H9 (cell line): ENCODE data around the gene OBSL1. TPM values are rescaled to one million over a fixed set of nuclear protein-coding genes. Genes with fewer than 3 reads are reported as not detected.

Experiments
- DNase-seq: peaks from one replicate; pipeline ENCODE4 v3.0.0-alpha.2; 2017
- H2AFZ ChIP-seq: one replicate; pipeline ENCODE4 v1.6.1; 2013; ENCODE audit warnings: mild to moderate bottlenecking, low read length, control low read depth, moderate library complexity
- H2AK5ac ChIP-seq: 2 replicates; pipeline ENCODE4 v1.6.1; 2013; ENCODE audit warnings: low read length, control low read depth, mixed read lengths; ENCODE audit not compliant: insufficient read length
- H2BK120ac ChIP-seq: one replicate; pipeline ENCODE4 v1.6.1; 2013; ENCODE audit warnings: low read depth, mild to moderate bottlenecking, low read length, control low read depth, inconsistent platforms; ENCODE audit not compliant: poor library complexity, severe bottlenecking
- H2BK12ac ChIP-seq: 2 replicates; pipeline ENCODE4 v1.6.1; 2013; ENCODE audit warnings: low read length, control low read depth, mixed read lengths, low read depth; ENCODE audit not compliant: insufficient read length
- H2BK15ac ChIP-seq: 2 replicates; pipeline ENCODE4 v1.6.1; 2013; ENCODE audit warnings: low read depth, low read length, control low read depth
- H2BK20ac ChIP-seq: one replicate; pipeline ENCODE4 v1.6.1; 2013; ENCODE audit warnings: low read depth, mild to moderate bottlenecking, low read length, control low read depth, inconsistent platforms; ENCODE audit not compliant: poor library complexity, severe bottlenecking
- H2BK5ac ChIP-seq: 2 replicates; pipeline ENCODE4 v1.6.1; 2013; ENCODE audit warnings: low read length, control low read depth, mixed read lengths; ENCODE audit not compliant: insufficient read length
- H3K14ac ChIP-seq: 2 replicates; pipeline ENCODE4 v1.6.1; 2013; ENCODE audit warnings: low read length, control low read depth; ENCODE audit not compliant: insufficient read depth
- H3K18ac ChIP-seq: 2 replicates; pipeline ENCODE4 v1.6.1; 2013; ENCODE audit warnings: low read depth, mild to moderate bottlenecking, mixed read lengths, low read length, control low read depth; ENCODE audit not compliant: insufficient read length
- H3K23ac ChIP-seq: 2 replicates; pipeline ENCODE4 v1.6.1; 2013; ENCODE audit warnings: low read length, control low read depth, mixed read lengths, low read depth; ENCODE audit not compliant: insufficient read length
- H3K23me2 ChIP-seq: 2 replicates; pipeline ENCODE4 v1.6.1; 2013; ENCODE audit warnings: low read depth, mild to moderate bottlenecking, mixed read lengths, low read length, control low read depth; ENCODE audit not compliant: insufficient read length, poor library complexity, severe bottlenecking
- H3K27ac ChIP-seq: 2 replicates; pipeline ENCODE4 v1.5.1; 2013; ENCODE audit warnings: low read length, control low read depth, mixed read lengths, low read depth; ENCODE audit not compliant: insufficient read length
- H3K27me3 ChIP-seq: 2 replicates; pipeline ENCODE4 v1.6.1; 2013; ENCODE audit warnings: low read length, control low read depth, inconsistent platforms; ENCODE audit not compliant: insufficient read depth
- H3K4ac ChIP-seq: 2 replicates; pipeline ENCODE4 v1.6.1; 2013; ENCODE audit warnings: low read depth, mild to moderate bottlenecking, control low read depth, inconsistent platforms, low read length, moderate library complexity
- H3K4me1 ChIP-seq: 2 replicates; pipeline ENCODE4 v1.6.1; 2013; ENCODE audit warnings: low read length, control low read depth, inconsistent platforms; ENCODE audit not compliant: insufficient read depth
- H3K4me2 ChIP-seq: 2 replicates; pipeline ENCODE4 v1.6.1; 2013; ENCODE audit warnings: low read length, control low read depth, mixed read lengths; ENCODE audit not compliant: insufficient read length, insufficient read depth
- H3K56ac ChIP-seq: 2 replicates; pipeline ENCODE4 v1.6.1; 2013; ENCODE audit warnings: low read depth, mild to moderate bottlenecking, mixed read lengths, low read length, control low read depth; ENCODE audit not compliant: insufficient read length
- H3K79me1 ChIP-seq: 2 replicates; pipeline ENCODE4 v1.6.1; 2013; ENCODE audit warnings: low read depth, mild to moderate bottlenecking, moderate library complexity, low read length, control low read depth, inconsistent platforms; ENCODE audit not compliant: insufficient read depth, poor library complexity, severe bottlenecking
- H3K79me2 ChIP-seq: 2 replicates; pipeline ENCODE4 v1.6.1; 2013; ENCODE audit warnings: low read length, control low read depth, inconsistent platforms; ENCODE audit not compliant: insufficient read depth
- H3K9ac ChIP-seq: 2 replicates; pipeline ENCODE4 v1.6.1; 2013; ENCODE audit warnings: low read length, control low read depth, mixed read lengths; ENCODE audit not compliant: insufficient read length; ENCODE audit errors: extremely low read depth
- H3K9me3 ChIP-seq: one replicate; pipeline ENCODE4 v1.6.1; 2013; ENCODE audit warnings: low read depth, low read length, inconsistent platforms; ENCODE audit not compliant: control insufficient read depth
- H3T11ph ChIP-seq: one replicate; pipeline ENCODE4 v1.6.1; 2013; ENCODE audit warnings: mild to moderate bottlenecking, low read length, control low read depth, inconsistent platforms
- H4K20me1 ChIP-seq: one replicate; pipeline ENCODE4 v1.6.1; 2013; ENCODE audit not compliant: control insufficient read depth, insufficient read length, insufficient read depth
- H4K5ac ChIP-seq: 2 replicates; pipeline ENCODE4 v1.6.1; 2013; ENCODE audit warnings: low read depth, mild to moderate bottlenecking, mixed read lengths, low read length, control low read depth; ENCODE audit not compliant: insufficient read length
- H4K8ac ChIP-seq: replicated peaks from 2 replicates; pipeline ENCODE4 v1.6.1; 2013; ENCODE audit warnings: low read length, control low read depth, mixed read lengths, low read depth; ENCODE audit not compliant: insufficient read length
- H4K91ac ChIP-seq: 2 replicates; pipeline ENCODE4 v1.6.1; 2013; ENCODE audit warnings: low read depth, mild to moderate bottlenecking, moderate library complexity, mixed read lengths, low read length, control low read depth; ENCODE audit not compliant: insufficient read length
- H3K27ac Mint-ChIP-seq, 3 experiments: 2 replicates in 2 of 3; 3 replicates in 1 of 3; pipeline ENCODE4 v1.8.0; 2020 to 2021; ENCODE audit warnings: mixed read lengths in 3 of 3, mild to moderate bottlenecking in 1 of 3, moderate library complexity in 1 of 3
- H3K27me3 Mint-ChIP-seq: 2 replicates; pipeline ENCODE4 v1.8.0; 2021; ENCODE audit warnings: low read depth, mild to moderate bottlenecking, moderate library complexity, mixed read lengths
- H3K36me3 Mint-ChIP-seq, 3 experiments: 2 replicates in 2 of 3; 3 replicates in 1 of 3; pipeline ENCODE4 v1.8.0; 2020 to 2021; ENCODE audit warnings: low read depth in 3 of 3, mixed read lengths in 3 of 3; ENCODE audit not compliant: insufficient read depth in 1 of 3
- H3K4me1 Mint-ChIP-seq, 2 experiments: 2 replicates each; pipeline ENCODE4 v1.8.0; 2020; ENCODE audit warnings: mixed read lengths in 2 of 2
- H3K4me3 Mint-ChIP-seq, 2 experiments: 2 replicates in 1 of 2; 3 replicates in 1 of 2; pipeline ENCODE4 v1.8.0; 2020 to 2021; ENCODE audit warnings: mild to moderate bottlenecking in 2 of 2, mixed read lengths in 2 of 2, moderate library complexity in 1 of 2
- H3K9me3 Mint-ChIP-seq, 2 experiments: 2 replicates in 1 of 2; 3 replicates in 1 of 2; pipeline ENCODE4 v1.8.0; 2020; ENCODE audit warnings: mild to moderate bottlenecking in 2 of 2, mixed read lengths in 2 of 2, moderate library complexity in 1 of 2
- CTCF ChIP-seq: fragments of 200-600 bp; sonication (generic); conservative IDR thresholded peaks from 3 replicates; pipeline ENCODE4 v1.8.0; 2021; ENCODE audit warnings: antibody characterized with exemption, mild to moderate bottlenecking
- WGBS: extraction: QIAGEN DNeasy Blood & Tissue Kit; methylation state at CpG from one replicate; pipeline ENCODE4 v1.1.7; 2013; ENCODE audit warnings: missing lambda C conversion rate, low lambda C conversion rate, mixed read lengths; ENCODE audit not compliant: insufficient read length; ENCODE audit errors: extremely low coverage; 5-methylcytosine and 5-hydroxymethylcytosine counted together
- total RNA-seq: library from RNA; stranded (reverse); gene quantifications from 2 replicates; pipeline ENCODE4 v1.2.1, GENCODE V29; 2021

The OBSL1 gene
- total RNA-seq, 1 experiment from 2014 or later = 140 TPM

DNA sequence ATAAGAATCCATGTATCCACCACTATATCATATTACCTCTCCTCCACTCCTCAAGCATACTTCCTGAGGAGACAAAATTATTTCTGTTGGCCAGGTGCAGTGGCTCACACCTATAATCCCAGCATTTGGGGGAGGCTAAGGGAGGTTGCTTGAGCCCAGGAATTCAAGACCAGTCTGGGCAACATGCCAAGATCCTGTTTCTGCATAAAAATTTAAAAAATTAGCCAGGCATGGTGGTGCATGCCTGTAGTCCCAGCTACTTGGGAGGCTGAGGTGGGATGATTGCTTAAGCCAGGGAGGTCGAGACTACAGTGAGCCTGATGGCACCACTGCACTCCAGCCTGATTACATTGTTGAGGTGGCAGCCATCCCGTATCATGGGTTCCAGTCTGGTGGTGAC lies 10.0 kb upstream of the OBSL1 start:
- Histone ChIP-seq H3K14ac (no peak overlapping the region), H2AK5ac (no peak overlapping the region), H3K27me3 (no peaks in the 10 kb centered on the region; the same call in 1 of the 2 replicates), H3K23me2 (no peaks in the 10 kb centered on the region), H3K56ac (no peak overlapping the region), H3K18ac (no peak overlapping the region), H3T11ph (no peak overlapping the region), H2BK120ac (no peak overlapping the region), H2BK20ac (no peak overlapping the region), H3K4me1 (peaks cover 4% of the 10 kb centered on the region; the same call in 1 of the 2 replicates), H3K23ac (no peak overlapping the region), H4K5ac (no peak overlapping the region), H3K4me2 (no peak overlapping the region), H2BK15ac (no peak overlapping the region), H3K4ac (no peak overlapping the region), H3K79me2 (no peaks in the 10 kb centered on the region), H3K79me1 (no peaks in the 10 kb centered on the region), H2BK12ac (no peak overlapping the region), H4K20me1 (no peaks in the 10 kb centered on the region), H3K9me3 (no peaks in the 10 kb centered on the region), H2BK5ac (no peak overlapping the region), H3K9ac (no peak overlapping the region), H4K91ac (no peak overlapping the region), H3K27ac (no peak overlapping the region), H4K8ac (no peak overlapping the region), H2AFZ (no peak overlapping the region)
- WGBS = no CpG with 5 or more reads among the region's 2 CpGs
- no peak for DNase-seq
- TF ChIP-seq CTCF = no peak
- H3K36me3 Mint-ChIP-seq = no peaks in the 10 kb centered on the region
- no peak overlapping the region for H3K4me3 Mint-ChIP-seq
- no peaks in the 10 kb centered on the region; a peak in 1 of 5 replicates for H3K9me3 Mint-ChIP-seq
- H3K27me3 Mint-ChIP-seq = peaks cover 17% of the 10 kb centered on the region
- no peak overlapping the region for H3K27ac Mint-ChIP-seq
- H3K4me1 Mint-ChIP-seq = peaks cover 27 to 32% of the 10 kb centered on the region in 2 experiments
